GM12891 (cell line): ENCODE measurements around the gene CTCF.

Source experiments
- PAX5 ChIP-seq: IDR thresholded peaks from 2 replicates; pipeline ENCODE4 v1.6.1; 2011; ENCODE audit warnings: low read length, moderate library complexity, mild to moderate bottlenecking; ENCODE audit not compliant: insufficient read depth, severe bottlenecking
- POLR2A ChIP-seq: IDR thresholded peaks from 2 replicates; pipeline ENCODE4 v1.6.1; 2011; ENCODE audit warnings: low read depth, low read length, control low read depth
- POLR2AphosphoS5 ChIP-seq: IDR thresholded peaks from 2 replicates; pipeline ENCODE4 v1.6.1; 2011; ENCODE audit warnings: low read depth, low read length, control low read depth
- SPI1 ChIP-seq: IDR thresholded peaks from 2 replicates; pipeline ENCODE4 v1.6.1; 2011; ENCODE audit warnings: low read depth, low read length, control low read depth
- TAF1 ChIP-seq: IDR thresholded peaks from 2 replicates; pipeline ENCODE4 v1.6.1; 2011; ENCODE audit warnings: low read depth, low read length, control low read depth

- TF ChIP-seq POLR2A (no peak), SPI1 (no peak), PAX5 (no peak), POLR2AphosphoS5 (no peak), TAF1 (no peak)
Observed at GRCh38 chr16:67651039-67651438, 88.7 kb downstream of the CTCF start.
